HEK293 (cell line): Measurements from ENCODE around the gene SFXN2.

Source experiments
- ATF2 ChIP-seq: fragments of 450-650 bp; formaldehyde crosslinking; IDR thresholded peaks from 2 replicates; pipeline ENCODE4 v1.5.1; 2016; ENCODE audit warnings: missing biosample characterization, missing genetic modification characterization, low read depth
- GLIS1 ChIP-seq: fragments of 450-650 bp; formaldehyde crosslinking; IDR thresholded peaks from 2 replicates; pipeline ENCODE4 v1.5.1; 2016; ENCODE audit warnings: missing biosample characterization, missing genetic modification characterization
- KLF16 ChIP-seq: fragments of 450-650 bp; formaldehyde crosslinking; IDR thresholded peaks from 2 replicates; pipeline ENCODE4 v1.5.1; 2017; ENCODE audit warnings: missing biosample characterization, missing genetic modification characterization
- MZF1 ChIP-seq: fragments of 450-650 bp; formaldehyde crosslinking; IDR thresholded peaks from 2 replicates; pipeline ENCODE4 v1.5.1; 2017; ENCODE audit warnings: missing biosample characterization, missing genetic modification characterization, borderline replicate concordance
- SALL2 ChIP-seq: fragments of 450-650 bp; formaldehyde crosslinking; IDR thresholded peaks from 2 replicates; pipeline ENCODE4 v1.5.0; 2017; ENCODE audit warnings: missing biosample characterization, mild to moderate bottlenecking, missing genetic modification characterization, borderline replicate concordance
- ZBTB8A ChIP-seq: fragments of 450-650 bp; formaldehyde crosslinking; IDR thresholded peaks from 2 replicates; pipeline ENCODE4 v1.5.1; 2016; ENCODE audit warnings: missing biosample characterization, missing genetic modification characterization
- ZFP3 ChIP-seq: fragments of 450-650 bp; formaldehyde crosslinking; IDR thresholded peaks from 2 replicates; pipeline ENCODE4 v1.5.1; 2016; ENCODE audit warnings: low read depth, missing biosample characterization, missing genetic modification characterization
- ZNF10 ChIP-seq: fragments of 450-650 bp; formaldehyde crosslinking; IDR thresholded peaks from 2 replicates; pipeline ENCODE4 v1.5.1; 2017; ENCODE audit warnings: missing biosample characterization, missing genetic modification characterization
- ZNF121 ChIP-seq: fragments of 450-650 bp; formaldehyde crosslinking; IDR thresholded peaks from 2 replicates; pipeline ENCODE4 v1.5.1; 2016; ENCODE audit warnings: missing biosample characterization, missing genetic modification characterization
- ZNF169 ChIP-seq: fragments of 450-650 bp; formaldehyde crosslinking; IDR thresholded peaks from 2 replicates; pipeline ENCODE4 v1.5.1; 2016; ENCODE audit warnings: missing biosample characterization, missing genetic modification characterization
- ZNF184 ChIP-seq: fragments of 450-650 bp; IDR thresholded peaks from 2 replicates; pipeline ENCODE4 v1.5.1; 2018; ENCODE audit warnings: missing biosample characterization, mild to moderate bottlenecking, missing genetic modification characterization
- ZNF274 ChIP-seq, 2 experiments: fragments of 200-500 bp in 1 of 2; fragments of 450-650 bp in 1 of 2; sonication (Bioruptor generic) in 1 of 2; formaldehyde crosslinking in 1 of 2; IDR thresholded peaks; 2 replicates each; pipeline versions ENCODE4 v1.5.1 to v1.6.1; 2014 to 2016; ENCODE audit warnings: borderline replicate concordance in 1 of 2, inconsistent platforms in 1 of 2, low read length in 1 of 2, missing biosample characterization in 1 of 2, missing genetic modification characterization in 1 of 2
- TF ChIP-seq, protein P1 (sequence below): fragments of 450-650 bp; formaldehyde crosslinking; IDR thresholded peaks from 2 replicates; pipeline ENCODE4 v1.5.1; 2016; ENCODE audit warnings: missing biosample characterization, missing genetic modification characterization
- TF ChIP-seq, protein P2 (sequence below): fragments of 450-650 bp; formaldehyde crosslinking; IDR thresholded peaks from 2 replicates; pipeline ENCODE4 v1.5.1; 2016; ENCODE audit warnings: missing biosample characterization, missing genetic modification characterization

DNA sequence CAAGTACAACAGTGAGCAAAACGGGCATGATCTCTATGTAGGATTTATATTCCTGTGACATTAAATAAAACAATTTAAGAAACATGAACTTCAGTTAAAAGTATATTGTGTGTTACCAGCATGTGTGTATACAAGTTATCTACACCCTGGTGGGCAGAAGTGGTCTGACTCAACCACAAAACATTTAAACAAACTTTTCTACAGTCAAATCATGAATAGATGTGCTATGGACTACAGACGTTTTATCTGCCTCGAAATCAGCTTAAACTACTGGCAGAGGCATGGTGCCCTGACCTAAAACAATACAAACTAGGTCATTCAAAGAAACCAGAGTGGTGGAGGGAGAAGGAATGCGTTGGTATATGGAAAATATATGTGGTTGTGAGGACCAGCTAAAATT, 3.8 kb upstream of the SFXN2 start:
- TF ChIP-seq, protein P1, sequence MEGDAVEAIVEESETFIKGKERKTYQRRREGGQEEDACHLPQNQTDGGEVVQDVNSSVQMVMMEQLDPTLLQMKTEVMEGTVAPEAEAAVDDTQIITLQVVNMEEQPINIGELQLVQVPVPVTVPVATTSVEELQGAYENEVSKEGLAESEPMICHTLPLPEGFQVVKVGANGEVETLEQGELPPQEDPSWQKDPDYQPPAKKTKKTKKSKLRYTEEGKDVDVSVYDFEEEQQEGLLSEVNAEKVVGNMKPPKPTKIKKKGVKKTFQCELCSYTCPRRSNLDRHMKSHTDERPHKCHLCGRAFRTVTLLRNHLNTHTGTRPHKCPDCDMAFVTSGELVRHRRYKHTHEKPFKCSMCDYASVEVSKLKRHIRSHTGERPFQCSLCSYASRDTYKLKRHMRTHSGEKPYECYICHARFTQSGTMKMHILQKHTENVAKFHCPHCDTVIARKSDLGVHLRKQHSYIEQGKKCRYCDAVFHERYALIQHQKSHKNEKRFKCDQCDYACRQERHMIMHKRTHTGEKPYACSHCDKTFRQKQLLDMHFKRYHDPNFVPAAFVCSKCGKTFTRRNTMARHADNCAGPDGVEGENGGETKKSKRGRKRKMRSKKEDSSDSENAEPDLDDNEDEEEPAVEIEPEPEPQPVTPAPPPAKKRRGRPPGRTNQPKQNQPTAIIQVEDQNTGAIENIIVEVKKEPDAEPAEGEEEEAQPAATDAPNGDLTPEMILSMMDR = no peak
- TF ChIP-seq ZFP3 (tag by site-specific recombination) (no peak), ZNF274 (IDR thresholded peaks at IDR 0.05; ENCODE audit: low read length) (no peak), ZNF274 (tag by site-specific recombination; IDR thresholded peaks at IDR 0.05; ENCODE audit: borderline replicate concordance) (no peak), GLIS1 (tag by site-specific recombination) (no peak), KLF16 (tag by site-specific recombination) (no peak), ZNF10 (tag by site-specific recombination) (no peak), SALL2 (tag by site-specific recombination) (no peak), ZBTB8A (tag by site-specific recombination) (no peak), ZNF121 (tag by site-specific recombination) (no peak), ATF2 (tag by site-specific recombination) (no peak), MZF1 (no peak), ZNF184 (no peak), ZNF169 (tag by site-specific recombination) (no peak)
- TF ChIP-seq, protein P2, sequence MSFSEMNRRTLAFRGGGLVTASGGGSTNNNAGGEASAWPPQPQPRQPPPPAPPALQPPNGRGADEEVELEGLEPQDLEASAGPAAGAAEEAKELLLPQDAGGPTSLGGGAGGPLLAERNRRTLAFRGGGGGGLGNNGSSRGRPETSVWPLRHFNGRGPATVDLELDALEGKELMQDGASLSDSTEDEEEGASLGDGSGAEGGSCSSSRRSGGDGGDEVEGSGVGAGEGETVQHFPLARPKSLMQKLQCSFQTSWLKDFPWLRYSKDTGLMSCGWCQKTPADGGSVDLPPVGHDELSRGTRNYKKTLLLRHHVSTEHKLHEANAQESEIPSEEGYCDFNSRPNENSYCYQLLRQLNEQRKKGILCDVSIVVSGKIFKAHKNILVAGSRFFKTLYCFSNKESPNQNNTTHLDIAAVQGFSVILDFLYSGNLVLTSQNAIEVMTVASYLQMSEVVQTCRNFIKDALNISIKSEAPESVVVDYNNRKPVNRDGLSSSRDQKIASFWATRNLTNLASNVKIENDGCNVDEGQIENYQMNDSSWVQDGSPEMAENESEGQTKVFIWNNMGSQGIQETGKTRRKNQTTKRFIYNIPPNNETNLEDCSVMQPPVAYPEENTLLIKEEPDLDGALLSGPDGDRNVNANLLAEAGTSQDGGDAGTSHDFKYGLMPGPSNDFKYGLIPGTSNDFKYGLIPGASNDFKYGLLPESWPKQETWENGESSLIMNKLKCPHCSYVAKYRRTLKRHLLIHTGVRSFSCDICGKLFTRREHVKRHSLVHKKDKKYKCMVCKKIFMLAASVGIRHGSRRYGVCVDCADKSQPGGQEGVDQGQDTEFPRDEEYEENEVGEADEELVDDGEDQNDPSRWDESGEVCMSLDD (tag by site-specific recombination) = no peak
